Nephron progenitor cell (in vitro differentiated cells): ENCODE data around the gene HIC1.
A peak's percentile ranks its signal among the peaks of the same experiment; 100 is the strongest.
"Not testable (repeated sequence)": the region's sequence is repeated elsewhere in the genome, so short reads cannot be mapped to it uniquely, and the experiment has no call there.

ENCODE experiments used
- DNase-seq: peaks from one replicate; pipeline ENCODE4 v3.0.0; 2021
- H3K27ac Mint-ChIP-seq: 2 replicates; pipeline ENCODE4 v1.8.0; 2021; ENCODE audit warnings: mild to moderate bottlenecking, moderate library complexity, mixed read lengths
- H3K27me3 Mint-ChIP-seq: 2 replicates; pipeline ENCODE4 v1.8.0; 2021; ENCODE audit warnings: mild to moderate bottlenecking, low read depth, mixed read lengths; ENCODE audit not compliant: poor library complexity
- H3K36me3 Mint-ChIP-seq: 2 replicates; pipeline ENCODE4 v1.8.0; 2021; ENCODE audit warnings: low read depth, mixed read lengths
- H3K4me1 Mint-ChIP-seq: 2 replicates; pipeline ENCODE4 v1.8.0; 2021; ENCODE audit warnings: mixed read lengths
- H3K4me3 Mint-ChIP-seq: 2 replicates; pipeline ENCODE4 v1.8.0; 2021; ENCODE audit warnings: mild to moderate bottlenecking, moderate library complexity, mixed read lengths
- H3K9me3 Mint-ChIP-seq: 2 replicates; pipeline ENCODE4 v1.8.0; 2021; ENCODE audit warnings: mild to moderate bottlenecking, moderate library complexity, mixed read lengths
- CTCF ChIP-seq: fragments of 200-600 bp; sonication (generic); IDR thresholded peaks from 2 replicates; pipeline ENCODE4 v1.5.0; 2021; ENCODE audit warnings: antibody characterized with exemption

HIC1 gene

GRCh38 chr17:2054512-2055291 is at the start of gene HIC1:
Gene HIC1, plus strand, starts transcription at chr17:2055103. Its CDS starts 1,588 bp downstream, at chr17:2056691.
- peak; percentile 92 for TF ChIP-seq CTCF
- Mint-ChIP-seq H3K36me3 (peaks cover 4% of the 10 kb centered on the region), H3K27me3 (peaks cover 75% of the 10 kb centered on the region), H3K27ac (no peak within 1 kb of the TSS), H3K9me3 (no peaks in the 10 kb centered on the region), H3K4me3 (peak within 1 kb of the TSS; percentile 66), H3K4me1 (peaks cover 18% of the 10 kb centered on the region)
- DNase-seq: peak; percentile 82

- H3K4me3 Mint-ChIP-seq: no peak overlapping the region
- H3K27ac Mint-ChIP-seq: peak overlapping the region; percentile 83
- H3K27me3 Mint-ChIP-seq: peaks cover 12% of the 10 kb centered on the region
- H3K36me3 Mint-ChIP-seq: no peaks in the 10 kb centered on the region
- TF ChIP-seq CTCF: no peak
- H3K9me3 Mint-ChIP-seq: peaks cover 8% of the 10 kb centered on the region
- DNase-seq: no peak
- peaks cover 40% of the 10 kb centered on the region for H3K4me1 Mint-ChIP-seq
These were observed 46.4 kb upstream of the HIC1 start for GRCh38 chr17:2008332-2009126.

- Mint-ChIP-seq H3K36me3 (no peaks in the 10 kb centered on the region), H3K27me3 (peaks cover 16% of the 10 kb centered on the region), H3K4me1 (peaks cover 43% of the 10 kb centered on the region), H3K9me3 (peaks cover 13% of the 10 kb centered on the region), H3K27ac (no peak overlapping the region), H3K4me3 (no peak overlapping the region)
- no peak for DNase-seq
- no peak for TF ChIP-seq CTCF
These were observed 45.2 kb upstream of the HIC1 start for GRCh38 chr17:2009737-2010136.

GRCh38 chr17:2011411-2012371 is 43.2 kb upstream of the HIC1 start:
- Mint-ChIP-seq H3K4me3 (peak overlapping the region; percentile 23), H3K36me3 (no peaks in the 10 kb centered on the region), H3K9me3 (peaks cover 13% of the 10 kb centered on the region), H3K27me3 (peaks cover 18% of the 10 kb centered on the region), H3K4me1 (peaks cover 56% of the 10 kb centered on the region), H3K27ac (peak overlapping the region; percentile 83)
- TF ChIP-seq CTCF: no peak
- no peak for DNase-seq

GRCh38 chr17:2012499-2012898 is 42.4 kb upstream of the HIC1 start:
- H3K27ac Mint-ChIP-seq: no peak overlapping the region
- no peaks in the 10 kb centered on the region for H3K36me3 Mint-ChIP-seq
- TF ChIP-seq CTCF: no peak
- H3K4me3 Mint-ChIP-seq: no peak overlapping the region
- peaks cover 19% of the 10 kb centered on the region for H3K27me3 Mint-ChIP-seq
- peaks cover 57% of the 10 kb centered on the region for H3K4me1 Mint-ChIP-seq
- no peak for DNase-seq
- peaks cover 13% of the 10 kb centered on the region for H3K9me3 Mint-ChIP-seq

GRCh38 chr17:2013220-2013993 is 41.5 kb upstream of the HIC1 start:
- Mint-ChIP-seq H3K27me3 (peaks cover 26% of the 10 kb centered on the region), H3K4me1 (peaks cover 63% of the 10 kb centered on the region), H3K9me3 (peaks cover 13% of the 10 kb centered on the region)
- not testable (repeated sequence) for H3K4me3 Mint-ChIP-seq, DNase-seq, H3K36me3 Mint-ChIP-seq, H3K27ac Mint-ChIP-seq
